ENCODE data around the gene LRRC58. TPM values are rescaled to one million over a fixed set of nuclear protein-coding genes. Genes with fewer than 3 reads are reported as not detected.

LRRC58 gene
- total RNA-seq: 10 to 100 TPM; 16.6 to 17.0 TPM

DNA sequence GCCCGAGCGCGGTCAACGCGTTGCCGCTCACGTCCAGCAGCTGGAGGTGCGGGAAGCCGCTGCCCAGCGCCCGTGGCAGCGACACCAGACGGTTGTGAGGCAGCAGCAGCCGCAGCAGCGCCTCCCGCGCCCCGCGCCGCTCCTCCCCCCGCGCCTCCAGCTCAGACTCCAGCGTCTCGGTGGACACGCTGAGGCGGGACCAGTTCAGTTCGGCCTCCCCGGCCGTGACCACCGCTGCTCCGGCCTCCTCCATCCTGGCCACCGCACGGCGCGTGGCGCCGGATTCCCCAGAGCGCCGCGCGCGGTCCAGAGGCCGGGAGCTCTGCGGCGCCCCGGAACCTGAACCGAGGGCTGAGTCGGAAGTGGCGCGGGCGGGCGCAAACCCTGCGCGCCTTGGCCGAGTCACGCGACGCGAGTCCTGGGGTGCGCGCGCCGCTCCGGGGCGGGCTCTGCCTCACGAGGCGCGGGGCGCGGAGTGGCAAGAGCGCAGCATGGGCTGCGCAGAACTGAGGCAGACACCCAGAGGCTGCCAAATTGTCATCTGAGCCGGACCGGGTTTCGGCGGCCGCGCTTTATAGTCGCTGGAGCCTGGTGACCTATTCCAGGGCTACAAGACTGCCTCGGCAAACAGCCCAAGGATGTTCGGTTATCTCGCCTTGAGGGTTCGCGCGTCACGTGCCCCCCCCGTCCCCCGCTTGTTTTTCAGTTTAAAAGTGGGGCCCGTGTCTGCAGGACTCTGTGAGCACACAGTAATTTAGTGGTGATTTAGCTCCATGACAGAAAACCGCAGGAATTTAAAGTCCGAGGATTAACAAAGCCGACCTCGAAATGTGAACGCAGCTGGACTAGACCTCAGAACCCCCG is at the start of gene LRRC58:
LRRC58 (minus strand) TSS at position 364 of the 864 bp plus-strand sequence; CDS start at position 253, 111 bp downstream.
- peak; percentile 89 for DNase-seq
- no peaks in the 10 kb centered on the region for H3K36me3 ChIP-seq
- peak within 1 kb of the TSS; percentile 84 to 87 for H3K9ac ChIP-seq (ENCODE audit: low read depth in 2 of 2, low read length in 2 of 2)
- H3K4me3 ChIP-seq: peak within 1 kb of the TSS; percentile 95
- peaks cover 5% of the 10 kb centered on the region for H3K4me1 ChIP-seq
- TF ChIP-seq, protein P1, sequence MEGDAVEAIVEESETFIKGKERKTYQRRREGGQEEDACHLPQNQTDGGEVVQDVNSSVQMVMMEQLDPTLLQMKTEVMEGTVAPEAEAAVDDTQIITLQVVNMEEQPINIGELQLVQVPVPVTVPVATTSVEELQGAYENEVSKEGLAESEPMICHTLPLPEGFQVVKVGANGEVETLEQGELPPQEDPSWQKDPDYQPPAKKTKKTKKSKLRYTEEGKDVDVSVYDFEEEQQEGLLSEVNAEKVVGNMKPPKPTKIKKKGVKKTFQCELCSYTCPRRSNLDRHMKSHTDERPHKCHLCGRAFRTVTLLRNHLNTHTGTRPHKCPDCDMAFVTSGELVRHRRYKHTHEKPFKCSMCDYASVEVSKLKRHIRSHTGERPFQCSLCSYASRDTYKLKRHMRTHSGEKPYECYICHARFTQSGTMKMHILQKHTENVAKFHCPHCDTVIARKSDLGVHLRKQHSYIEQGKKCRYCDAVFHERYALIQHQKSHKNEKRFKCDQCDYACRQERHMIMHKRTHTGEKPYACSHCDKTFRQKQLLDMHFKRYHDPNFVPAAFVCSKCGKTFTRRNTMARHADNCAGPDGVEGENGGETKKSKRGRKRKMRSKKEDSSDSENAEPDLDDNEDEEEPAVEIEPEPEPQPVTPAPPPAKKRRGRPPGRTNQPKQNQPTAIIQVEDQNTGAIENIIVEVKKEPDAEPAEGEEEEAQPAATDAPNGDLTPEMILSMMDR (IDR thresholded peaks at IDR 0.05): no peak
- peak within 1 kb of the TSS; percentile 93 for H3K27ac ChIP-seq
- intact Hi-C loops (cut with DNase I): no loop called here
- no peaks in the 10 kb centered on the region for H3K9me3 ChIP-seq
- no peaks in the 10 kb centered on the region for H3K27me3 ChIP-seq

DNA sequence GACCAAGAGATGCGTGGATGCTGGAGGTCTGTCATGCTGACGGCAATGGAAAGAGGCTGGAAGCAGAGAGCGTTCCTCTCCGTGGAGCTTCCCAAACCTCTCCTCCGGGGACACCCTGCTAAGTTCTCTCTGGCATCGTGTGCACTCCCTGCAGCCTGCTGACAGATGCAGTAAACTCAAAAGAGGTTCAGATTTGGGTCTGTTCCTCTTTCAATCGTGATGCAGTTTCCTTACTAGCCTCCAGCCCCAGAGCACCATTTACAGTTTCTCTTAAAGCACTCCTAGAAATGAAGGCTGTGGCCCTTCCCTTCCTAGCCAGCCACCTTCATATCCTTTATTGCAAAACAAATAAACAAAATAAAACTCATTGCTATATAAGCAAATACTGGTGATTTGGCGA is 47.3 kb upstream of the LRRC58 start:
- Histone ChIP-seq H3K4me1 (no peaks in the 10 kb centered on the region), H3K27me3 (no peaks in the 10 kb centered on the region), H3K4me3 (no peak overlapping the region), H3K9me3 (no peaks in the 10 kb centered on the region), H3K36me3 (no peaks in the 10 kb centered on the region), H3K27ac (no peak overlapping the region), H3K9ac (ENCODE audit: low read depth in 2 of 2, low read length in 2 of 2) (no peak overlapping the region)
- TF ChIP-seq, protein P1 (IDR thresholded peaks at IDR 0.05): no peak
- no peak for DNase-seq
- intact Hi-C loops (cut with DNase I): no loop called here

DNA sequence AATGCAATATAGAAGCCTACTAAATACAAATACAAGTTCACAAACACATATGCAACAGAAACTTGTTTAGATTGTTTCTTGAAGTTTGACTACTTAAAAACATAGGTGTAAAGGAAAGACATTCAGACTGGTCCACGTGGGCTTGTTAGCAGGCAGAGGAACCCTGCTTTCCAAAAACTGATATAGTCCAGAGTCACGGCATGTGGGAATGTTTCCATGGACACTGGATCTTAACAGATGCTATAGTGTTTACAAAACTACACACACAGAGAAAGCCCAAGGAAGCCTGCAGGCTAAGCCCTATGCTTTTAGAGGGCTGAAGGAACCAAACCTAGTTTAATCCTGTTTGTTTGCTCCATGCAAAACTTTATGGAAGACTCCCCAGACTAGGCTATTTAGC is 45.2 kb upstream of the LRRC58 start:
- H3K9me3 ChIP-seq: no peaks in the 10 kb centered on the region
- intact Hi-C loops (cut with DNase I): no loop called here
- TF ChIP-seq, protein P1 (IDR thresholded peaks at IDR 0.05): no peak
- H3K36me3 ChIP-seq: no peaks in the 10 kb centered on the region
- no peak overlapping the region for H3K4me3 ChIP-seq
- H3K27ac ChIP-seq: no peak overlapping the region
- no peak overlapping the region for H3K9ac ChIP-seq (ENCODE audit: low read depth in 2 of 2, low read length in 2 of 2)
- no peak for DNase-seq
- H3K27me3 ChIP-seq: no peaks in the 10 kb centered on the region
- H3K4me1 ChIP-seq: no peaks in the 10 kb centered on the region

DNA sequence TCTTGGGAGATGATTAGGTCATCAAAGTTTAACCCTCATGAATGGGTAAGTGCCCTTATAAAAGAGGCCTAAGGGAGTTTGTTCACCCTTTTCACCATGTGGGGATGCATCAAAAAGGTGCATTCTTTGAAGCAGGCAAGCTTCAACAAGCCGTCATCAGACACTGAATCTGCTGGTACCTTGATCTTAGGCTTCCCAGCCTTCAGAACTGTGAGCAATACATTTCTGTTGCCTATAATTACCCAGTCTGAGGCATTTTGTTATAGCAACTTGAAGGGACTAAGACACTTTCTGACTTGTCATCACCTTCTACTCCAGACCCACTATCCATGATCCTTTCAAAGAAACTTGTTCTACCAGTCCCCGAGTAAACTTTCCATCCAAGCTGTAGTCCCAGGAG is 44.6 kb upstream of the LRRC58 start:
- Histone ChIP-seq H3K9ac (ENCODE audit: low read depth in 2 of 2, low read length in 2 of 2) (no peak overlapping the region), H3K27ac (no peak overlapping the region), H3K9me3 (no peaks in the 10 kb centered on the region), H3K27me3 (no peaks in the 10 kb centered on the region), H3K36me3 (no peaks in the 10 kb centered on the region), H3K4me1 (no peaks in the 10 kb centered on the region), H3K4me3 (no peak overlapping the region)
- no peak for DNase-seq
- TF ChIP-seq, protein P1 (IDR thresholded peaks at IDR 0.05): no peak
- intact Hi-C loops (cut with DNase I): no loop called here

DNA sequence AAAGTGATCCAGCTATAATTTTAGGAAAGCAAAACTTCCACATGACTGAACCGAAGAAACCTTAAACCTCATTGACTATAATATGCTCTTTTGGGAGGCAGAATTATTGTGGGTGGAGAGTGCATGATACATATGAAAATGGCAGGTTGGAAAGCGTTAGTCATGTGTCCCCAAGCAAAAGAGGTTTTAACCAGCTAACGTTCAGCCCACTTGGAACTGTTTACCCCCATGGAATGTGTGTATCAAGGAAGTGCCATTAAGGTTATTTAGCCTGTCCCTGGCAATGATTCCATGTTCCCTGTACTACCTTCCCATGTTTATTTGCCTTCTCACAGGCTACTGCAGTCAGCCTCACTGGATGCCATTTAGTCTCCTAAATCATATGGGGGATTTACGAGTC is 44.1 kb upstream of the LRRC58 start:
- Histone ChIP-seq H3K4me1 (no peaks in the 10 kb centered on the region), H3K36me3 (no peaks in the 10 kb centered on the region), H3K9ac (ENCODE audit: low read depth in 2 of 2, low read length in 2 of 2) (no peak overlapping the region), H3K27ac (no peak overlapping the region), H3K9me3 (no peaks in the 10 kb centered on the region), H3K27me3 (no peaks in the 10 kb centered on the region), H3K4me3 (no peak overlapping the region)
- TF ChIP-seq, protein P1 (IDR thresholded peaks at IDR 0.05): no peak
- DNase-seq: no peak
- intact Hi-C loops (cut with DNase I): no loop called here
